ENCODE results near the gene PECR. TPM values are rescaled to one million over a fixed set of nuclear protein-coding genes. Genes with fewer than 3 reads are reported as not detected.

PECR gene
- total and polyA plus RNA-seq, 2 donors (not counting 1 experiment from before 2014, with no cell fraction given) = 9.5 to 16.5 TPM

DNA sequence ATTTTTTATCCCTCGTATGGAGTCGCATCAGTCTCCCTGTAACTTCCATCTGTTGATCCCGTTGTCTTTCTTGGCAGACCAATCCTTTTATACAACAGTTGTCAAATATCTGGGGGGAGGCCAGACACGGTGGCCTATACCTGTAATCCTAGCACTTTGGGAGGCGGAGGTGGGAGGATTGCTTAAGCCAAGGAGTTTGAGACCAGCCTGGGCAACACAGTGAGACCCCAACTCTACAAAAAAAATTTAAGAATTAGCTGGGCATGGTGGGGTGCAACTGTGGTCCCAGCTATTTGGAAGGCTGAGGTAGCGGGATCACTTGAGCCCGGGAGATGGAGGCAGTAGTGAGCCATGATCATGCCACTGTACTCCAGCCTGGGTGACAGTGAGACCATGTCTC, 29.5 kb upstream of the PECR start:
- Histone ChIP-seq H3K4me1 (ENCODE audit: control insufficient read depth in 2 of 2, insufficient read depth in 2 of 2, low read length in 2 of 2) (peaks cover 39 to 43% of the 10 kb centered on the region in 2 donors), H3K27me3 (replicated peaks in 1 of 4; ENCODE audit: control extremely low read depth in 1 of 4, control insufficient read depth in 3 of 4, insufficient read depth in 4 of 4, low read length in 3 of 4) (no peaks in the 10 kb centered on the region), H3K9me3 (ENCODE audit: control extremely low read depth in 1 of 3, control insufficient read depth in 2 of 3, insufficient read depth in 1 of 3, low read length in 2 of 3) (no peaks in the 10 kb centered on the region), H3K9ac (ENCODE audit: low read length) (no peak overlapping the region), H3K79me2 (ENCODE audit: control insufficient read depth, insufficient read depth, low read length) (peaks cover 68% of the 10 kb centered on the region), H3K4me3 (ENCODE audit: control extremely low read depth in 1 of 5, extremely low read depth in 1 of 5, insufficient read depth in 1 of 5, low read depth in 2 of 5, low read length in 4 of 5) (no peak overlapping the region), H3K4me2 (replicated peaks; ENCODE audit: low read depth, low read length, poor library complexity, severe bottlenecking) (no peak overlapping the region), H3K36me3 (replicated peaks in 1 of 2; ENCODE audit: control extremely low read depth in 1 of 2, control insufficient read depth in 1 of 2, extremely low read depth in 1 of 2, insufficient read depth in 2 of 2, low read length in 1 of 2) (peaks cover 13 to 44% of the 10 kb centered on the region in 2 experiments), H4K20me1 (ENCODE audit: control insufficient read depth, insufficient read depth, low read length, poor library complexity, severe bottlenecking) (peaks cover 35% of the 10 kb centered on the region), H2AFZ (ENCODE audit: insufficient read depth, low read depth, low read length, poor library complexity, severe bottlenecking) (no peak overlapping the region), H3K27ac (ENCODE audit: low read length in 2 of 2) (peak overlapping the region in 1 of 2 donors; percentile 97)
- ATAC-seq (ENCODE audit: low read depth) (no peak), DNase-seq (no peak)
- intact Hi-C loops (cut with micrococcal nuclease) = loop anchor here (5.0 kb wide), 1 partner anchor 799 kb away; the partner anchor contains the start of gene ATIC
- Mint-ChIP-seq H3K4me1 (peaks cover 65% of the 10 kb centered on the region), H3K9me3 (ENCODE audit: insufficient read depth) (no peaks in the 10 kb centered on the region), H3K27me3 (peaks cover 3% of the 10 kb centered on the region), H3K27ac (no peak overlapping the region), H3K4me3 (peak overlapping the region; percentile 100)
- TF ChIP-seq EZH2 (IDR thresholded peaks at IDR 0.05; ENCODE audit: borderline replicate concordance, insufficient read depth, low read depth, low read length, poor library complexity, severe bottlenecking) = no peak
- TF ChIP-seq, protein P1, sequence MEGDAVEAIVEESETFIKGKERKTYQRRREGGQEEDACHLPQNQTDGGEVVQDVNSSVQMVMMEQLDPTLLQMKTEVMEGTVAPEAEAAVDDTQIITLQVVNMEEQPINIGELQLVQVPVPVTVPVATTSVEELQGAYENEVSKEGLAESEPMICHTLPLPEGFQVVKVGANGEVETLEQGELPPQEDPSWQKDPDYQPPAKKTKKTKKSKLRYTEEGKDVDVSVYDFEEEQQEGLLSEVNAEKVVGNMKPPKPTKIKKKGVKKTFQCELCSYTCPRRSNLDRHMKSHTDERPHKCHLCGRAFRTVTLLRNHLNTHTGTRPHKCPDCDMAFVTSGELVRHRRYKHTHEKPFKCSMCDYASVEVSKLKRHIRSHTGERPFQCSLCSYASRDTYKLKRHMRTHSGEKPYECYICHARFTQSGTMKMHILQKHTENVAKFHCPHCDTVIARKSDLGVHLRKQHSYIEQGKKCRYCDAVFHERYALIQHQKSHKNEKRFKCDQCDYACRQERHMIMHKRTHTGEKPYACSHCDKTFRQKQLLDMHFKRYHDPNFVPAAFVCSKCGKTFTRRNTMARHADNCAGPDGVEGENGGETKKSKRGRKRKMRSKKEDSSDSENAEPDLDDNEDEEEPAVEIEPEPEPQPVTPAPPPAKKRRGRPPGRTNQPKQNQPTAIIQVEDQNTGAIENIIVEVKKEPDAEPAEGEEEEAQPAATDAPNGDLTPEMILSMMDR (IDR thresholded peaks at IDR 0.05) = no peak
- POLR2A ChIA-PET = no interaction called here
- CTCF ChIA-PET = interaction anchor here (1.2 to 3.5 kb wide), 3 partner anchors 24 to 77 kb away, joined by 3 to 21 read pairs (median 4); no protein-coding TSS in a partner anchor
- WGBS (ENCODE audit: insufficient coverage) = 100% methylated on average over 2 of the region's 7 CpGs

DNA sequence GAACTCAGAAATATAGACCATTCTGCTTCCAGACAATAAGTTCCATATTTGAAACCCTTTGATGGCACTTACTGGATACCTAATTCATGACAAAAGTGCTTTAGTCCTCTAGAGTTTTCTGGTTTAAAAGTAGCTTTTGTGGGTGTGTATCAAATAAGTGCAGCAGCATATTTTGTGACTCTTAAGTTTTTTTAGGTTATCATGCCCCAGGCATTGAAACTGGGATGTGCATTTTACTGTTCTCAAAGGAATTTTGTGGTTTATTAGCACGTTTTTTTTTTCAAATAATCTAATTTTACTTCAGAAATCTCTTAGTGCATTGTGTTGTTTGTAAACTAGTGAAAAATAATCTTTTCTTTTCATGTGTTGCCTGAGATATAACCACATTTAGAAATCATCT, 29.0 kb upstream of the PECR start:
- H3K27me3 Mint-ChIP-seq = peaks cover 3% of the 10 kb centered on the region
- ATAC-seq (ENCODE audit: low read depth) = no peak
- no peaks in the 10 kb centered on the region for H3K9me3 ChIP-seq (ENCODE audit: control extremely low read depth in 1 of 3, control insufficient read depth in 2 of 3, insufficient read depth in 1 of 3, low read length in 2 of 3)
- peaks cover 63% of the 10 kb centered on the region for H3K4me1 Mint-ChIP-seq
- H3K79me2 ChIP-seq (ENCODE audit: control insufficient read depth, insufficient read depth, low read length) = peaks cover 63% of the 10 kb centered on the region
- ChIA-PET POLR2A (no interaction called here), CTCF (interaction anchor here (0.7 to 3.5 kb wide), 9 partner anchors 22 to 293 kb away, joined by 3 to 21 read pairs (median 3); no protein-coding TSS in a partner anchor)
- H3K4me1 ChIP-seq (ENCODE audit: control insufficient read depth in 2 of 2, insufficient read depth in 2 of 2, low read length in 2 of 2) = peaks cover 39 to 41% of the 10 kb centered on the region in 2 donors
- peak overlapping the region in 2 of 5 experiments; percentile 95 for H3K4me3 ChIP-seq (ENCODE audit: control extremely low read depth in 1 of 5, extremely low read depth in 1 of 5, insufficient read depth in 1 of 5, low read depth in 2 of 5, low read length in 4 of 5)
- no peaks in the 10 kb centered on the region for H3K27me3 ChIP-seq (replicated peaks in 1 of 4; ENCODE audit: control extremely low read depth in 1 of 4, control insufficient read depth in 3 of 4, insufficient read depth in 4 of 4, low read length in 3 of 4)
- H4K20me1 ChIP-seq (ENCODE audit: control insufficient read depth, insufficient read depth, low read length, poor library complexity, severe bottlenecking) = peaks cover 35% of the 10 kb centered on the region
- DNase-seq = no peak
- no peak overlapping the region for H2AFZ ChIP-seq (ENCODE audit: insufficient read depth, low read depth, low read length, poor library complexity, severe bottlenecking)
- intact Hi-C loops (cut with micrococcal nuclease) = loop anchor here (5.0 kb wide), 1 partner anchor 798 kb away; the partner anchor contains the start of gene ATIC
- H3K9ac ChIP-seq (ENCODE audit: low read length) = peak overlapping the region; percentile 97
- H3K27ac ChIP-seq (ENCODE audit: low read length in 2 of 2) = peak overlapping the region; percentile 91 to 97
- peaks cover 13 to 44% of the 10 kb centered on the region in 2 experiments for H3K36me3 ChIP-seq (replicated peaks in 1 of 2; ENCODE audit: control extremely low read depth in 1 of 2, control insufficient read depth in 1 of 2, extremely low read depth in 1 of 2, insufficient read depth in 2 of 2, low read length in 1 of 2)
- peak overlapping the region; percentile 79 for H3K4me2 ChIP-seq (replicated peaks; ENCODE audit: low read depth, low read length, poor library complexity, severe bottlenecking)
- TF ChIP-seq EZH2 (IDR thresholded peaks at IDR 0.05; ENCODE audit: borderline replicate concordance, insufficient read depth, low read depth, low read length, poor library complexity, severe bottlenecking) = no peak
- no CpG with 5 or more reads among the region's 1 CpG for WGBS (ENCODE audit: insufficient coverage)
- no peaks in the 10 kb centered on the region for H3K9me3 Mint-ChIP-seq (ENCODE audit: insufficient read depth)
- peak overlapping the region; percentile 100 for H3K4me3 Mint-ChIP-seq
- peak overlapping the region; percentile 100 for H3K27ac Mint-ChIP-seq

Measured in B cell (primary cell).